ENCODE results near the gene UBE2U.
"Not testable (repeated sequence)": the region's sequence is repeated elsewhere in the genome, so short reads cannot be mapped to it uniquely, and the experiment has no call there.

Gene UBE2U

GRCh38 chr1:64241069-64241468 is 37.6 kb downstream of the UBE2U start:
- DNase-seq: no peak

DNA sequence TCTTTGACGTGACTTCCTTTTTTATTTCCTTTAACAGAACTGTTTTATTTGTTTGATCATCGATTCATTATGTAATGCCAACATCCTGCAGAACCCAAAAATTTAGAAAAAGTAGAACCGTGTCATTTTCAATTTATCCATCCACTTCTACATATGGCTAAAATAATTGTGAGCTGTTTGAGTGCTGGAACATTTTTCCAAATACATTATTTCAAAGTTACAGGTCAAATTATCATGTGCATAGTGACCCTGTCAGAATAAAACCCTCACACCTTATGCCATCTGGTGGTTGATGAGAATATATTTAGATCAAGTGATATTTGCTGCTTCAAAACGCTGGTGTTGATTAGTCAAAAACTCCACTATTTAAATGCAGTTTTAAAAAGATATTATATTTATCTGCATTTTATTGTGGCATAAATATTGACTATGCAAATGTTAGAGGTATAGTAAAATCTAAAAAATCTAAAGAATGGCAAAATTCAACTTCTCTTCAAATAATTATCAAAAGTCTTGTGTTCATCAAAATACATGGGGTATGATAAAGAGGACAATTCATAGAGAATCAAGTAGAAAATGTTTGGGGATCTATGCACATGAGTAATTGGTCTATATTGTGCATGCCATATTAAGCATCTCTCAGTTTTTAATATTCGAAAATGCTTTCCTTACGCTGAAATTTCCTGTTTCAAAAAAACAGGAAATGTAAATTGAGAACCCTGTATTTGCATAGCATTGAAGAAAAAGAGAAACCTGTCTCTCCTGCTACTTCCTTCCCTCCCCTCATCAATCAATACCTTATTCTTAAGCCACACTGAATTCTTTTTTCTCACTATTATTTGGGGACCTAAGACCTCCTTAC is 39.7 kb downstream of the UBE2U start:
- no peak for DNase-seq

- DNase-seq: no peak
These were observed 40.3 kb downstream of the UBE2U start for GRCh38 chr1:64243757-64244080.

DNA sequence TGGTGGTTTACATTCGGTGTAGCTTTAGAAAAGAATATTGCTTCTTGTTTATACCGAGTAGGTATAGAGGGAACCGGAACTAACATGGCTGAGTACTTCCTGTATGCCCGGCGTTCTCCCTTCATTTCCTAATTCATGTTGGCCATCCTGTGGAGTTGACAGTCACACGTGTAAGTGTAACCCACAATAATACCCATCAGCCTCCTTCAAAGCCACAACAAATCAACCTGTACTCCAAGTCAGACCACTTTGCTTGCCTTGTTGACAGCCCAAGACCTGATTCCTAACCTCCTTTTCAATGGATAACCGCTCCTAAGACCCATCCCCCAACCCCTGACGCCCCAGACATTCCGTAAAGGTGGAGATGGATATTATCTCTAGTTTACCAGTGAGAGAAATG is 42.1 kb downstream of the UBE2U start:
- no peak for DNase-seq

DNA sequence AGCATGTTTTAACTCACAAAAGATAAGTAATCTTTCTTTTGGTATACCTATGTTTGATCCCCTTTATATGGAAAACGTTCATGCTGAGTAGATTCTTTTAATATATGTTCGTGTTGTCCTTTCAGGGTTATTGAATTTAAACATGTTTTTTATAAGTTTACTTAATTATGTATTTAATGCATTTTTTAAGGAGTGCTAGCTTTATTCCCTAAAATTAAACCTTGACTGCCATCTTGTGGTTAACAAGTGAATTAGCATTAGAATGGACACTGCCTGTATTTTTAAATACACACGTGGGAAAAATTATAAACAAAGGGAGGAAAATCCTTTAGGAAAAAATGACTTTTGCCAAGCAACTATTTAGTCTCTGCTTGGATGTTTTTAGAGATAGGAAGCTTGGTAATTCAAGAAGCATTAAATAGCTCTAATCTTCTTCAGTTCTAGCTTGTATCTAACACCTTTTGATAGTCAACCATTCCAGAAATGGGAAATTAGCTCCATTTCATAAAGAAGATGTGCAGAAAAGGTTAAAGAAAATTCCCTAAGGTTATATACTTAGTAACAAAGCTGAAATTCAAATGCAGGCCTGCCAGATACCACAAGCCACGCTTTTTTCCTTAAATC is 43.0 kb downstream of the UBE2U start:
- no peak for DNase-seq

DNA sequence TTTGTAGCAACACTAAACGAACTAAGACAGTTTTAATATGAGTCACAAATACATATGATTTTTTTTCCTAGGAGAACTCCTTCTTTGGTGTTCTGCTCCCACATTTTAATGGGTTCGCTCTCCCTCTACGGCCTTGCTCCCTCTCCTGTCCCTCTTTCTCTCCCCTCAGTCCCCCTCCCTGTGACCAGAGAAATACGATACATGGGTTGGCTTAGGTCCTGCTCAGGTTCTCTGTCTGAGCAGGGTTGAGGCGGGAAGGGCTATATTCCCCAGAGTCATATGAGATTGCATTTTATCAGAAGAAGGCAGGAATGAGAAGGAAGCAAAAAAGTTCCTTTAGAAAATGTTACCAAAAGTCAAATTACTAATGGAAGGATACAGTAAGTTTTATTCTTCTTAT is 44.6 kb downstream of the UBE2U start:
- DNase-seq: no peak

- not testable (repeated sequence) for DNase-seq
These were observed 47.0 kb downstream of the UBE2U start for GRCh38 chr1:64250472-64250871.

- DNase-seq: no peak
These were observed 48.5 kb downstream of the UBE2U start for GRCh38 chr1:64251971-64252370.

GRCh38 chr1:64257233-64257632 is 53.8 kb downstream of the UBE2U start:
- not testable (repeated sequence) for DNase-seq

GRCh38 chr1:64258444-64258843 is 55.0 kb downstream of the UBE2U start:
- not testable (repeated sequence) for DNase-seq

- no peak for DNase-seq
These were observed 59.9 kb downstream of the UBE2U start for GRCh38 chr1:64263335-64263734.

DNA sequence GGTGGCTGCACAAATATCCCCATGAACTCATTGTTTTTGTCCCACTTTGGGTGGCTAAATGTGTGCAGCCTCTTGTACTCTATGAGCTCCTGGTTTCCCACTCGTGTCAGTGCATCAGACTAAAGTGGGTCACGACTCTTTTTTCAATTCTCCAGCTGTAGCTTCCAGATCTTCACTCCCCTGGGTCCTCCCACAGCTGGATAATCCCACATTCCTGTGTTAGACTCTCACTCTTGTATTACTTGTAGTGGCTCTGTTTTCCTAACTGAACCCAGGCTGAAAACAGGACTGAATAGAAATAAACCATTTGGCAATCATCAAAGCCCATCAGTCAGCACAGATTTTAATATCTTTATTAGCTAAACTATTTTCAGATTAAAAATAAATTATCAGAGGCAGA is 60.4 kb downstream of the UBE2U start:
- DNase-seq: no peak

DNA sequence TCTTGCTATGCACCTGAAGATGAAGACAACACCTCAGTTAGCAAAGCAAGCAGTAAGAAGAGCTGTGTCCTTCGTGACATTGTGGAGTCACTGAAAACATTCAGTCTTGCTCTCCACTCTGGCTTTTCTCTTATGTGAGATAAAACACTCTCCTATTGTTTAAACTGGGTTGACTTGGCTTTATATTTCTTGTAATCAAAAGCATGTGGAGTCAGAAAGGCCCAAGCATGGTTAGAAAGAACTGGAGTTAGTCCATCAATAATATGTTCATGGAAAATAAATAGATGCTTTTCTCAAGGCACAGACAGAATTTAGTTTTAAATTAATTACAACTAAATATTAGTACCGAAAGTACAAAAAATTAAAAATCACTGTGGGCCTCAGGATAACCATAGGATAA is 61.7 kb downstream of the UBE2U start:
- DNase-seq: no peak

GRCh38 chr1:64266991-64267390 is 63.6 kb downstream of the UBE2U start:
- DNase-seq: no peak

DNA sequence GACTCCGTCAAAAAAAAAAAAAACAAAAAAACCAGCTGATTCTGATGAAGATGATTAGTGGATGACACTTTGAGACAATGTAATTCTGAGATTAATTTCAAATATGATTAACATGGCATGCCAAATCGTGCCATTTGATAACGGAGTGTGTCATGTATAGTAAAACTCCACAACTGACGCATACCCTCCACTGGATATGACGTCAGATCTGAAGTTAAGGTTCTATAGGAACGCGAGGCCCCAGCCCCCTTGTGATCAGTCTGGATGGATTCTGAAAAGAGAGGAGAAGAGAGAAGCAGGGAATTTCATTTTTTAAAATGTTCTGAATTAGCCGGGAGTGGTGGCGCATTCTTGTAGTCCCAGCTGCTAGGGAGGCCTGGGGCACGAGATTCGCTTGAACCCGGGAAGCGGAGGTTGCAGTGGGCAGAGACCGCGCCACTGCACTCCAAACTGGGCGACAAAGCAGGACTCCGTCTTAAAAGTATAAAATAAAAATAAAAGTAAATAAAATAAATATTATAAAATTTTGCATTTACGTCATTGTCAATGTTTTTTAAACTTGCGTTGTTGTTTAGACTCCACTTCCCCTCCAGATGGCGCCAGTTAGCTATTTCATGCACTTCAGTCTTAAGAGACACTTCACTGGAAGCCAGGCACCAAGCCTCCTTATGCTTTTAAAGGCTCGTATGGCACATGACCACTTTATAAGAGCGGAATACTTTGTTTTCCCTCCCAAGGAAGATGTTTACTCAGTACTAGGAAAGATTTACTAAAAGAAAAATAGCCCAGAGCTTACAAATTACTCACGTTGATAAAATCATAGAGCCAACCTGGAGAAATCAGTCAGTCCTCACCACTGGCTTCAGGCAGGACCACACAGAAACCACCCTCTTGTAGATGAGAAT is 65.5 kb downstream of the UBE2U start:
- peak; percentile 54 for DNase-seq

GRCh38 chr1:64269558-64269884 is 66.1 kb downstream of the UBE2U start:
- DNase-seq: no peak

- no peak for DNase-seq
These were observed 76.6 kb downstream of the UBE2U start for GRCh38 chr1:64280001-64280400.

GRCh38 chr1:64282351-64282750 is 78.9 kb downstream of the UBE2U start:
- DNase-seq: no peak

- no peak for DNase-seq
These were observed 83.6 kb downstream of the UBE2U start for GRCh38 chr1:64287071-64287470.

DNA sequence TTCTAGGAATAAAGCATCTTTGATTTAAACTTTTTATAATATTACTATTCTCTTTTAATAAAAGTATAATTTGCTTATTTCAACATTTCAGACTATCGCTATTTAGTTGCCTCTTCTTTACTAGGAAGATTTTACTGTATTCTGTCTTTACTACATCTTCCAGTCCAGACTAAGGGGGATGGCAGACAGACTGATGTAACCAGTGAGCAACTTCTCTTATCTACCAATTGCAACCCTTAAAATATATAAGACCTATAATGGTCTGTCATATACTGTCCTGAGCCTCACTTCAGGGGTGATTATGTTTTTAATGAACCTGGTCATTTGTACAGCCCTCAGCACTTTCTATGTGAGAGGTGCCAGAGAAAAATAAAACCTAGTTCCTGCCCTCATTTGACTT is 87.0 kb downstream of the UBE2U start:
- no peak for DNase-seq

GRCh38 chr1:64291931-64292330 is 88.5 kb downstream of the UBE2U start:
- DNase-seq: no peak

DNA sequence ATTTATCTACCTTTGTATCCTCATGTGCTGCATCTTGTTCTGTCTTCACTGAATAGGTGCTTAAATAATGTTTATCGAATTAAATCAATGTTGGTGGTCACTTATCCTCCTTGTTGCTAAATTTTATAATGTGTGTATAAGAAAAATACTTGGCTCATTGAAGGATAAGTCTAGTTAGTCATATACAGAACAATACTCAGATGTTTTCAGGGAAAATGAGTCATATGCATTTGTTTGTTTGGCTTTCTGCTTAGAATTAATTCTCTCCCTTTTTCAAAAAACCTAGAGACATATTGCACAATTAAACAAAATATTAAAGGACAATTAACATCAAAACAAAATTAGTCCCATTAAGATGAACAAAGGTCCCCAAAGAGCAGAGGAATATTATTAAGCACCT is 89.0 kb downstream of the UBE2U start:
- DNase-seq: no peak

- DNase-seq: no peak
These were observed 90.4 kb downstream of the UBE2U start for GRCh38 chr1:64293820-64294219.

- DNase-seq: no peak
These were observed 91.7 kb downstream of the UBE2U start for GRCh38 chr1:64295136-64295535.

All from activated CD4-positive, alpha-beta T cell treated with anti-CD3 and anti-CD28 coated beads, Interleukin-2, amount 50 U/mL, for 4 hours (primary cell).